AG10803 (cell line): Measurements from ENCODE around the gene RRAS.

Experiments
- DNase-seq: peaks from one replicate; pipeline ENCODE4 v3.0.0; 2010; ENCODE audit warnings: low read depth
- H3K4me3 ChIP-seq: 2 replicates; pipeline ENCODE4 v1.5.1; 2011; ENCODE audit warnings: mild to moderate bottlenecking, low read length, control low read depth
- CTCF ChIP-seq: conservative IDR thresholded peaks from 2 replicates; pipeline ENCODE4 v1.5.1; 2011; ENCODE audit warnings: mild to moderate bottlenecking, low read length, control low read depth, inconsistent platforms

RRAS gene

GRCh38 chr19:49658139-49658517, 18.2 kb upstream of the RRAS start:
- DNase-seq: no peak
- TF ChIP-seq CTCF: no peak
- H3K4me3 ChIP-seq: no peak overlapping the region

- no peak for TF ChIP-seq CTCF
- H3K4me3 ChIP-seq: no peak overlapping the region
- DNase-seq: no peak
Measured at GRCh38 chr19:49657493-49658138, 17.7 kb upstream of the RRAS start.

- TF ChIP-seq CTCF: no peak
- no peak for DNase-seq
- H3K4me3 ChIP-seq: no peak overlapping the region
Measured at GRCh38 chr19:49656456-49657109, 16.6 kb upstream of the RRAS start.

- DNase-seq: no peak
- H3K4me3 ChIP-seq: no peak overlapping the region
- TF ChIP-seq CTCF: no peak
Measured at GRCh38 chr19:49655570-49656455, 15.9 kb upstream of the RRAS start.

- no peak overlapping the region for H3K4me3 ChIP-seq
Measured at GRCh38 chr19:49654581-49654980, 14.6 kb upstream of the RRAS start.

DNA sequence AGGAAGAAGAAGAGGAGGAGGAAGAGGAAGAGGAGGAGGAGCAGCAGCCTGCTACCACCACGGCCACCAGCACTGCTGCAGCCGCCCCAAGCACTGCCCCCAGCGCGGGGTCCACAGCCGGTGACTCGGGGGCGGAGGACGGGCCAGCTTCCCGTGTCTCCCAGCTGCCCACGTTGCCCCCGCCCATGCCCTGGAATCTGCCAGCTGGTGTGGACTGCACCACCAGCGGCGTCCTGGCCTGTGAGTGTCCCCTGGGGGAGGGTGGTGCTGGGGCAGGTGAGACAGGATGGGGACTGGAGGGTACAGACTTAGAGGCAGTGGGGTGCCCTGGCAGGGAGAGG, 13.5 kb upstream of the RRAS start:
- DNase-seq: no peak

More at GRCh38 chr19:49654581-49654980, 14.6 kb upstream of the RRAS start:
- no peak for TF ChIP-seq CTCF
- no peak for DNase-seq

More for the DNA sequence above, 13.5 kb upstream of the RRAS start:
- no peak for TF ChIP-seq CTCF
- no peak overlapping the region for H3K4me3 ChIP-seq
